Fibroblast of skin of back (primary cell): Measurements from ENCODE around the gene TGM2.

Experiments
- DNase-seq: peaks from one replicate; pipeline ENCODE4 v3.0.0-alpha.2; 2013

TGM2 gene

GRCh38 chr20:38175304-38176180 is 10.5 kb upstream of the TGM2 start:
- DNase-seq = no peak

DNA sequence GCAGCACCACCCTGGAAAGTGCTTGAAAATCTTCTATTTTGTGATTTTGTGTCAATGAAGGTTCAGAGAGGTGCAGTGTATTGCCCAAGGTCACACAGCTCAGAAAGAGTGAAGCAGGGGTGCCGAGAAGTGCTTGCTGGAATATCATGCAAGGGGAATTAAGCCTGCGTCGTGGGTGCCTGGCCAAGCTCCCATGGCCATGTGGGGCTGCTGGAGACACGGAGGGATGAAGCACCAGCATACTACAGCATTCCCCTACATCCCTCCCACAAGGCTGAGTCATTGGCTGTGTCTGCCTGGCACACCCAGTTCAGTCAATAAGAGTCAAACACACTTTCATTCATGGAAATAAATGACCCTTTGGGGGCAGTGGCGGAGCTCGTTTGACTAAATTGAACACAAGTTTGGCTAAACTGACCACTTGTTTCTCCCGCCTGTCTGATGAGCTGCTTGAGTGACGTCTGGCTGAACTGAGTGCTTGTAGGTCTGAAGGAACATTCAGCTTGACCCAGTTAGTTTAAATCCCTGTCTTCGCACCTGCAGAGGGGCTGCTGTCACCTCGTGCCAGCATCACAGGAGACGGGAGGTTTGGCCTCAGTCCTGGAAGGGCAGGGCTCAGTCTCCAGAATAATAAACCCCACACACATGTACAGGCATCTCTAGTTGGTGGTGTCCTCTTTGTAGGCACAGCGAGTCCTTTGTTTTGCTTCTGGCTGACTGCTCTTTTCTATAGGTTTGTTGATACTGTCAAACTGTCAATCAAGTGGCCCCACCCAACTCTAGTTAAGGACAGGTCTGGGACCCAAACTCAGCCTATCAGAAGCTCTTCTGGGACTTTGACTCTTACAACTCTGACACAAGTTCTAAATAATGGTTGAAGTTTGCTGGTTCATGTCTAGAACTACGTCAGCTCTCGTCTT is 8.4 kb upstream of the TGM2 start:
- peak; percentile 90 for DNase-seq

DNA sequence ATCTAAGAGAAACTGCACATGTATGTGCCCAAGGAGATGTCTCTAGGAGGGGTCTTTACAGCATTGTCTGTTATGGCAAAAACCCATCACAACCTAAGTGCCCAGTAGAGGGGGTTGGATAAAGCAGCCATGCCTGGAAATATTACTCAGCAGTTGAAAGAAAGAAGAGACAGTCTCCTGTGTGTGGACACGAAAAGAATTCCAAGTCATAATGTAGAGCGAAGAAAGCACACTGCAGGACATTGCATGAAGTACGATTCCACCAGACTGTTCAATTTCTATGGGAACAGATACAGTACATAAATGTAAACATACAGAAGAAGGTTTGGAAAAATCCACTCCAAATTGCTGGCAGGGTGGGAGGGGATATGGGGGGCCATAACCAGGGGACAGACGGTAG is 7.3 kb upstream of the TGM2 start:
- DNase-seq = peak; percentile 64

GRCh38 chr20:38171675-38172043 is 6.6 kb upstream of the TGM2 start:
- DNase-seq = no peak

- DNase-seq = peak; percentile 62
Observed at GRCh38 chr20:38170826-38171674, 6.0 kb upstream of the TGM2 start.

DNA sequence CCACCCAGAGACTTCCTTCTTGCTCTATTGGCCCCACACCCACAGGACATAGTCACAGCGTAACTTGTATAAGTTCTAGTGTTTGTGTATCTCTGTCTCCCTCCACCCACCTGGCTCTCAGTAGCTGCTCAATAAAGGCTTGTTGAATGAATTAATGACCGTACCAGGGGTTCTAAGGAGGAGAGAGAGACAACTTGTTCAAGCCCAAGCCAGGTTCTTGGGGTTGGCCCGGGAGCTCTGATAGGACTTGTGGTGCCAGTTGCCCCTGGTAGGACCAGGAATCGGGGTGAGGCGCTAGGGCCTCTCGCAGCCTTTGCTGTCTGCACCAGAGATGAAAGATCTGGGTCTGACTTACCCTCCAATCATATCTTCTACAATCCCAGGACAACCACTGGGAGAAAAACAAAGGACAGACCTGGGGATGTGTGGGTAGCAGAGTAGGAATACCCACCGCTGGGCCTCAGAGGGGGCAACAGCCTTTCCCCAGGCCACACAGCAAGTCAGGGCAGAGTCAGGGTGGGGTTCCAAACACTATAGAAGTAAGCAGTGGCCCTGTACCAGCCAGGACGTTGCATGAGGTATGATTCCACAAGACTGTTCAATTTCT is 5.3 kb upstream of the TGM2 start:
- no peak for DNase-seq

DNA sequence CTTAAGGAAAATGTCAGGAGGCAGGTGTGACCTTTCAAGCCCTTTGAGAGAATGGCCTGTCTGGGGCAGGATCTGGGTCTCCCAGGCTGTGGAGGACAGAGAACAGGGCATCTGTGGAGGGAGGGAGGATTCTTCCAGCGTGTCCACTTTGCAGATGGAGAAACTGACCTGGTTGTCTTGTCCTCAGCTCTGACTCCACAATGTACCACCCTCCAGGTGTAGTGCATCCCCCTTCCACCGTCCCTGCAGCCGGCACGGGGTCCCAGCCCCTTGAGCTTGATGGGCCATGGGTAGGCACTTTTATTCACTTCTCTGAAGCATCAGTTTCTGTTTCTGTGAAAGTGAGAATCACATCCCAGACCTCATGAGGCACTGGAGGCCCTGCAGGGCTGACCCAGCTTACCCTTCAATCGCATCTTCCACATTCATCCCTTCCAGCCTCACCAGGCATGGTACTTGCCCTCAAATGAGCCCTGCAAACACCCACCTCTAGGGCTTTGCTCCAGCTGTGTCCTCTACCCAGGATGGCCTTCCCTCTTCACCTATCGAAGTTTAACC is 4.6 kb upstream of the TGM2 start:
- no peak for DNase-seq

- no peak for DNase-seq
Observed at GRCh38 chr20:38168791-38169589, 3.9 kb upstream of the TGM2 start.

- peak; percentile 73 for DNase-seq
Observed at GRCh38 chr20:38167851-38168760, 3.0 kb upstream of the TGM2 start.

- no peak for DNase-seq
Observed at GRCh38 chr20:38167328-38167850, 2.3 kb upstream of the TGM2 start.

- no peak for DNase-seq
Observed at GRCh38 chr20:38166703-38167233, 1.7 kb upstream of the TGM2 start.

GRCh38 chr20:38165966-38166702 is 1.1 kb upstream of the TGM2 start:
- DNase-seq = peak; percentile 62

- DNase-seq = no peak
Observed at GRCh38 chr20:38164624-38165088, 414 bp downstream of the TGM2 start.

GRCh38 chr20:38164069-38164468 is 1.0 kb downstream of the TGM2 start:
- DNase-seq = no peak

- no peak for DNase-seq
Observed at GRCh38 chr20:38162878-38163875, 1.9 kb downstream of the TGM2 start.

- no peak for DNase-seq
Observed at GRCh38 chr20:38162149-38162548, 2.9 kb downstream of the TGM2 start.

DNA sequence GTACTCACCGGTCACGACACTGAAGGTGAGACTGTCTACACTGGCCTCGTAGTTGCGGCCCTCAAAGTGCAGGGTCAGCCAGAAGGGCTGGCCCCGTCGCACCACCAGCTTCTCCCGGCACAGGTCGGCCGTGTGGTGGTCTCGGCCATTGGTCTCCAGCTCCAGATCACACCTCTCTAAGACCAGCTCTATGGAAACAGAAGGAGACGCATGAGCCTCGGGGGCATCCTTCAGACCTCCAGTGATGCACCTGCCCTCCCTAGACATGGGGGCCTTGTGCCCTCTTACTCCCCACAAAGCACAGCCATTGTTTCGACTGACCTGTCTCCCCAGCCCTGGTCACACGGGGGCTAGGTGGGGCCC is 3.7 kb downstream of the TGM2 start:
- DNase-seq = no peak
